CD4-positive, alpha-beta T cell (primary cell): ENCODE measurements around the gene TWF2. TPM values are rescaled to one million over a fixed set of nuclear protein-coding genes. Genes with fewer than 3 reads are reported as not detected.
A peak's percentile ranks its signal among the peaks of the same experiment; 100 is the strongest.

Experiments used
- ATAC-seq: fragments of 200-7000 bp; cut with Tn5 transposase; one replicate; pipeline ENCODE4 v1.10.0; 2022; ENCODE audit warnings: mild to moderate bottlenecking; ENCODE audit not compliant: poor library complexity
- CTCF ChIA-PET: fragments of 350-600 bp; sonication (Branson Sonifier 250); formaldehyde crosslinking; loops from one replicate; lab custom pipeline; 2021; ENCODE audit warnings: antibody characterized with exemption, inconsistent platforms; lab: Charles Lee
- POLR2A ChIA-PET: fragments of 350-600 bp; sonication (Branson Sonifier 250); formaldehyde crosslinking; loops from one replicate; lab custom pipeline; 2021; ENCODE audit warnings: antibody characterized with exemption, inconsistent platforms; lab: Charles Lee
- DNase-seq, 14 experiments: peaks; one replicate each; pipeline ENCODE4 v3.0.0-alpha.2; 2013 to 2020; ENCODE audit warnings: mixed read lengths in 2 of 14
- H3K27ac ChIP-seq, 2 donors: one replicate each; pipeline versions ENCODE4 v1.5.1 to v1.7.0; 2013; ENCODE audit warnings: low read length in 2 of 2, low read depth in 1 of 2, mild to moderate bottlenecking in 1 of 2
- H3K27me3 ChIP-seq, 2 experiments: 1 replicate in 1 of 2; 2 replicates in 1 of 2; pipeline versions ENCODE4 v1.6.1 to v1.7.0; 2013; ENCODE audit warnings: low read length in 2 of 2, control low read depth in 1 of 2, mild to moderate bottlenecking in 1 of 2, moderate library complexity in 1 of 2; ENCODE audit not compliant: insufficient read depth in 2 of 2, control insufficient read depth in 1 of 2
- H3K36me3 ChIP-seq: one replicate; pipeline ENCODE4 v1.6.1; 2013; ENCODE audit warnings: low read length, control low read depth; ENCODE audit not compliant: insufficient read depth
- H3K4me1 ChIP-seq: one replicate; pipeline ENCODE4 v1.6.1; 2013; ENCODE audit warnings: low read length, control low read depth; ENCODE audit not compliant: insufficient read depth
- H3K4me3 ChIP-seq: one replicate; pipeline ENCODE4 v1.5.1; 2013; ENCODE audit warnings: mild to moderate bottlenecking, low read length, moderate library complexity
- H3K9me3 ChIP-seq, 2 experiments: 1 replicate in 1 of 2; 2 replicates in 1 of 2; pipeline versions ENCODE4 v1.6.1 to v1.7.0; 2013; ENCODE audit warnings: low read length in 2 of 2, mild to moderate bottlenecking in 2 of 2, control low read depth in 1 of 2, moderate library complexity in 1 of 2; ENCODE audit not compliant: control insufficient read depth in 1 of 2, insufficient read depth in 1 of 2
- H3K27ac Mint-ChIP-seq: one replicate; pipeline ENCODE4 v1.8.0; 2020; ENCODE audit warnings: mixed read lengths
- H3K27me3 Mint-ChIP-seq: one replicate; pipeline ENCODE4 v1.8.0; 2021; ENCODE audit warnings: mixed read lengths
- H3K36me3 Mint-ChIP-seq: one replicate; pipeline ENCODE4 v1.8.0; 2021; ENCODE audit warnings: low read depth, mixed read lengths
- H3K4me1 Mint-ChIP-seq: one replicate; pipeline ENCODE4 v1.8.0; 2021; ENCODE audit warnings: low read depth, mixed read lengths
- H3K4me3 Mint-ChIP-seq: one replicate; pipeline ENCODE4 v1.8.0; 2020; ENCODE audit warnings: mild to moderate bottlenecking, mixed read lengths
- H3K9me3 Mint-ChIP-seq: one replicate; pipeline ENCODE4 v1.8.0; 2020; ENCODE audit warnings: mixed read lengths
- intact Hi-C, 2 experiments: fragments of 100-400 bp; cut with DNase I in 1 of 2; cut with micrococcal nuclease in 1 of 2; formaldehyde crosslinking; loops; one replicate each; pipeline versions ENCODE4 v1.15.1 to v1.9.0; 2023 to 2025; cut with DNase I, micrococcal nuclease
- total RNA-seq, 174 experiments: library from RNA in 2 of 174; stranded (reverse) in 2 of 174; gene quantifications; one replicate each; pipeline ENCODE4 v1.2.3 and lab custom pipeline; 2021 to 2026
- TF ChIP-seq, protein P1 (sequence below): fragments of 200-600 bp; IDR thresholded peaks from one replicate; pipeline ENCODE4 v1.8.0; 2022; ENCODE audit warnings: antibody characterized with exemption, mild to moderate bottlenecking

Gene TWF2
- total RNA-seq, 2 experiments from 2014 or later: 17.4 to 21.7 TPM

- Histone ChIP-seq H3K4me3 (no peak overlapping the region), H3K9me3 (no peaks in the 10 kb centered on the region), H3K27ac (no peak overlapping the region), H3K36me3 (peaks cover 6% of the 10 kb centered on the region), H3K27me3 (no peaks in the 10 kb centered on the region), H3K4me1 (peaks cover 46% of the 10 kb centered on the region)
- ATAC-seq (no peak), DNase-seq (no peak)
- Mint-ChIP-seq H3K27me3 (no peaks in the 10 kb centered on the region), H3K36me3 (peaks cover 33% of the 10 kb centered on the region), H3K4me1 (peaks cover 46% of the 10 kb centered on the region), H3K4me3 (peak overlapping the region; percentile 98), H3K9me3 (no peaks in the 10 kb centered on the region), H3K27ac (peak overlapping the region; percentile 92)
- ChIA-PET CTCF (interaction anchor here (1.3 kb wide), 1 partner anchor 20 kb away, joined by 3 read pairs; no protein-coding TSS in a partner anchor), POLR2A (interaction anchor here (0.9 to 2.4 kb wide), 5 partner anchors 24 to 140 kb away, joined by 4 to 9 read pairs (median 6); partner anchors contain the start of genes DUSP7 and POC1A)
- TF ChIP-seq, protein P1, sequence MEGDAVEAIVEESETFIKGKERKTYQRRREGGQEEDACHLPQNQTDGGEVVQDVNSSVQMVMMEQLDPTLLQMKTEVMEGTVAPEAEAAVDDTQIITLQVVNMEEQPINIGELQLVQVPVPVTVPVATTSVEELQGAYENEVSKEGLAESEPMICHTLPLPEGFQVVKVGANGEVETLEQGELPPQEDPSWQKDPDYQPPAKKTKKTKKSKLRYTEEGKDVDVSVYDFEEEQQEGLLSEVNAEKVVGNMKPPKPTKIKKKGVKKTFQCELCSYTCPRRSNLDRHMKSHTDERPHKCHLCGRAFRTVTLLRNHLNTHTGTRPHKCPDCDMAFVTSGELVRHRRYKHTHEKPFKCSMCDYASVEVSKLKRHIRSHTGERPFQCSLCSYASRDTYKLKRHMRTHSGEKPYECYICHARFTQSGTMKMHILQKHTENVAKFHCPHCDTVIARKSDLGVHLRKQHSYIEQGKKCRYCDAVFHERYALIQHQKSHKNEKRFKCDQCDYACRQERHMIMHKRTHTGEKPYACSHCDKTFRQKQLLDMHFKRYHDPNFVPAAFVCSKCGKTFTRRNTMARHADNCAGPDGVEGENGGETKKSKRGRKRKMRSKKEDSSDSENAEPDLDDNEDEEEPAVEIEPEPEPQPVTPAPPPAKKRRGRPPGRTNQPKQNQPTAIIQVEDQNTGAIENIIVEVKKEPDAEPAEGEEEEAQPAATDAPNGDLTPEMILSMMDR: no peak
- intact Hi-C loops: loop anchor here in 1 of 2 experiments (2.0 to 10.0 kb wide), 4 partner anchors 42 to 338 kb away; partner anchors contain the start of genes DUSP7, NT5DC2, POC1A and UQCC5
Observed at GRCh38 chr3:52196977-52197376, 42.0 kb downstream of the TWF2 start.

DNA sequence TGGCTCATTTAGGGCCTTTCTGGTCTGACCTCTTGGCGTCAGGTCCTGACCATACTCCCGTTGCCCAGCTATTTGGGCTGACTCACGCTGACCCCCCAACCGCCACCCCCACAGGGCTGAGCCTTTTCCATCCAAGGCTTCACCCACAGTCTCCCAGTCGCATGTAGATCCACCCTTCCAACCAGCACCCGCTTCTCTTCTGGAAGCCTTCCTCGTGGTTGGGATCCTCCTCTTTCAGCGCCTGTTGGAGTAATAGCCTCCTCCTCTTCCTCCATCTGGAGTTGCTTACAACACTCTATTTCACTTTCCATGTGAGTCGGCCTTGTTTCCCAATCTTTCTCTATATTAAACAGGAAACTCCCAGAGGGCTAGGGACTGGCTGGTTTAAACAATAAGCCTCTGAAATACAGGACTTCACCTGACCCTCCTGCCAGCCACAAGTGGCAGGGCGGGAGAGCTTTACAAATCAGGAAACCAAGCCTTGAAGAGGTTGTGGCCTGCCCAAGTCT, 43.1 kb downstream of the TWF2 start:
- Mint-ChIP-seq H3K27me3 (no peaks in the 10 kb centered on the region), H3K36me3 (peaks cover 22% of the 10 kb centered on the region), H3K9me3 (no peaks in the 10 kb centered on the region), H3K4me1 (peaks cover 36% of the 10 kb centered on the region), H3K27ac (peak overlapping the region; percentile 92), H3K4me3 (no peak overlapping the region)
- Histone ChIP-seq H3K36me3 (no peaks in the 10 kb centered on the region), H3K27ac (no peak overlapping the region), H3K27me3 (no peaks in the 10 kb centered on the region), H3K4me3 (no peak overlapping the region), H3K9me3 (no peaks in the 10 kb centered on the region), H3K4me1 (peaks cover 42% of the 10 kb centered on the region)
- intact Hi-C loops: loop anchor here in 1 of 2 experiments (2.0 to 10.0 kb wide), 4 partner anchors 41 to 339 kb away; partner anchors contain the start of genes DUSP7, NT5DC2, POC1A and UQCC5
- ChIA-PET POLR2A (interaction anchor here (2.0 to 2.4 kb wide), 2 partner anchors 41 to 139 kb away, joined by 6 to 9 read pairs; partner anchors contain the start of genes DUSP7 and POC1A), CTCF (interaction anchor here (1.3 kb wide), 1 partner anchor 21 kb away, joined by 3 read pairs; no protein-coding TSS in a partner anchor)
- ATAC-seq (no peak), DNase-seq (peak in 2 of 14 experiments; percentile 44 to 52)
- TF ChIP-seq, protein P1: no peak

GRCh38 chr3:52195291-52195597, 43.7 kb downstream of the TWF2 start:
- H3K27ac Mint-ChIP-seq: no peak overlapping the region
- Histone ChIP-seq H3K4me1 (peaks cover 38% of the 10 kb centered on the region), H3K27ac (no peak overlapping the region)

More at GRCh38 chr3:52195291-52195597, 43.7 kb downstream of the TWF2 start:
- Mint-ChIP-seq H3K27me3 (no peaks in the 10 kb centered on the region), H3K9me3 (no peaks in the 10 kb centered on the region), H3K36me3 (peaks cover 18% of the 10 kb centered on the region), H3K4me1 (peaks cover 32% of the 10 kb centered on the region), H3K4me3 (no peak overlapping the region)
- TF ChIP-seq, protein P1: no peak
- Histone ChIP-seq H3K36me3 (no peaks in the 10 kb centered on the region), H3K4me3 (no peak overlapping the region), H3K27me3 (no peaks in the 10 kb centered on the region), H3K9me3 (no peaks in the 10 kb centered on the region)
- ATAC-seq (no peak), DNase-seq (no peak)
- CTCF ChIA-PET: no interaction called here
- intact Hi-C loops: loop anchor here in 1 of 2 experiments (5.0 to 10.0 kb wide), 2 partner anchors 138 to 340 kb away; partner anchors contain the start of genes DUSP7, NT5DC2 and UQCC5
- POLR2A ChIA-PET: no interaction called here
